NCI-H446 (cell line): ENCODE results near the gene SRGAP1.
"Not testable (repeated sequence)": the region's sequence is repeated elsewhere in the genome, so short reads cannot be mapped to it uniquely, and the experiment has no call there.

Source experiments
- DNase-seq, 2 experiments: peaks; one replicate each; lab custom pipeline; 2025; lab: John Stamatoyannopoulos, UW

The SRGAP1 gene

GRCh38 chr12:64122995-64123394, 278.5 kb downstream of the SRGAP1 start:
- no peak for DNase-seq

GRCh38 chr12:64123448-64123847, 278.9 kb downstream of the SRGAP1 start:
- no peak for DNase-seq

GRCh38 chr12:64124511-64125197, 280.2 kb downstream of the SRGAP1 start:
- DNase-seq: no peak

- peak in 1 of 2 experiments; percentile 43 for DNase-seq
Observed at GRCh38 chr12:64125913-64126312, 281.4 kb downstream of the SRGAP1 start.

DNA sequence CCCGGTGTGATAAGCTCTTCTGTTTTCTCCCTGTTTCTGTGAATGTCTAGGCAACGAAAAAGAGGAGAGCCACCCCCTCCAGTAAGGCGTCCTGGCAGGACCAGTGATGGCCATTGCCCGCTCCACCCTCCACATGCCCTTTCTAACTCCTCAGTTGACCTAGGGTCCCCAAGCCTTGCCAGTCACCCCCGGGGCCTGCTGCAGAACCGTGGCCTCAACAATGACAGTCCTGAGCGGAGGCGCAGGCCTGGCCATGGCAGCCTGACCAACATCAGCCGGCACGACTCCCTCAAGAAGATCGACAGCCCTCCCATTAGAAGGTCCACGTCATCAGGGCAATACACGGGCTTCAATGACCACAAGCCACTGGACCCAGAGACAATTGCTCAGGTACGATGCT, 283.3 kb downstream of the SRGAP1 start:
- DNase-seq: no peak

DNA sequence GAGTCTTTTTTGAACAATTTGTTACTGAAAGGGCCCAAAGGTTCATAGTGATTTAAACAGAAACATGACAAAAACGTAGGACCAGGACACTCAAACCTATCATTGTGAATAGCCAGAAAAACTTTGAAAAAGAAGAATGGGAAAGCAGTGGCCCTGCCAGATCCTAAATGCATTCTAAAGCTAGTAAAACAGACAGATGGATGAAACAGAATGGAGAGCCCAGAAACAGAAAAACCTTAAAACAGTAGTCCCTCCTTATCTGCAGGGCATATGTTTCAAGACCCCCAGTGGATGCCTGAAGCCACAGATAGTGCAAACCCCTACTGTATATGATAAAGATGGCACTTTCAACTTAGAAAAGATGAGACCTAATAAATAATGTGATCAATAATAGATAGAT, 283.9 kb downstream of the SRGAP1 start:
- DNase-seq: no peak

DNA sequence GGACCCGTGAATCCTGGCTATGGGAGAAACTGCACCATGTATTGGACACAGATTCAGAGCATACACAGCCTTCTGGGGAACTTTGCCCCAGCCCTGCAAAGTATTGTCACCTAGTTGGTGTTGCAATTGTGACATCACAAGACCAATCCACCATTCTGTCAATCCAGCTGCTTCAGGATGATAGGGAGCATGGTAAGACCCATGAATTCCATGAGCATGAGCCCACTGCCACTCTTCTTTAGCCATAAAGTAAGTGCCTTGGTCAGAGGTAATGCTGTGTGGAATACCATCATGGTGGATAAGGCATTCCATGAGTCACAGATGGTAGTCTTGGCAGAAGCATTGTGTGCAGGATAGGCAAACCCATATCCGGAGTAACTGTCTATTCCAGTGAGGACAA, 286.0 kb downstream of the SRGAP1 start:
- DNase-seq: not testable (repeated sequence)

DNA sequence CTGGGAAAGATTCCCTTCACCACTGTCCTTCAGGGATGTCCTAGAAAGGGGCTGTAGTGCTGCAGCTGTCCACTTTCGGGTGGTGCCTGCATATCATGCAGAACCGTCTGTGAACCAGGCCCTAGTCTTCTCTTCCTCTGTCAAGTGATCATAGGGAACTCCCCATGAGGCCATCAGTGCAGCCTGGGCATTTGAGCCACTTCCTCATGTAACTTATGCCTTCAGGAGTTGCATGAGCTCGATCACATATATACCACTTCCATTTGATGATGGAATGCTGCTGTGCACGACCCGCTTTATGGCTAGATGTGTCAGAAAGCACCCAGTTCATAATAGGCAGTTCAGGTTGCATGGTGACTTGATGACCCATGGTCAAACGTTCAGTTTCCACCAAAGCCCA, 287.0 kb downstream of the SRGAP1 start:
- not testable (repeated sequence) for DNase-seq

DNA sequence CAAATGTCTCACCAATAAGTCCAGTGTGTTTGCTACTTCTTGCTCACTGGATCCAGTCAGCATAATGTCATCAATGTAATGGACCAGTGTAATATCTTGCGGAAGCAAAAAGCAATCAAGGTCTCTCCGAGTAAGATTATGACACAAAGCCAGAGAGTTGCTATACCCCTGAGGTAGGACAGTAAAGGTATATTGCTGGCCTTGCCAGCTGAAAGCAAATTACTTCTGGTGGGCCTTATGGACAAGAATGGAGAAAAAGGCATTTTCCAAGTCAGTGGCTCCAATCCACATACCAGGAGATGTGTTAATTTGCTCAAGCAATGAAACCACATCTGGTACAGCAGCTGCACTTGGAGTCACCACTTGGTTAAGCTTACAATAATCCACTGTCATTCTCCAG, 288.2 kb downstream of the SRGAP1 start:
- DNase-seq: not testable (repeated sequence)

GRCh38 chr12:64137117-64137516, 292.6 kb downstream of the SRGAP1 start:
- no peak for DNase-seq

- no peak for DNase-seq
Observed at GRCh38 chr12:64139021-64139420, 294.5 kb downstream of the SRGAP1 start.

DNA sequence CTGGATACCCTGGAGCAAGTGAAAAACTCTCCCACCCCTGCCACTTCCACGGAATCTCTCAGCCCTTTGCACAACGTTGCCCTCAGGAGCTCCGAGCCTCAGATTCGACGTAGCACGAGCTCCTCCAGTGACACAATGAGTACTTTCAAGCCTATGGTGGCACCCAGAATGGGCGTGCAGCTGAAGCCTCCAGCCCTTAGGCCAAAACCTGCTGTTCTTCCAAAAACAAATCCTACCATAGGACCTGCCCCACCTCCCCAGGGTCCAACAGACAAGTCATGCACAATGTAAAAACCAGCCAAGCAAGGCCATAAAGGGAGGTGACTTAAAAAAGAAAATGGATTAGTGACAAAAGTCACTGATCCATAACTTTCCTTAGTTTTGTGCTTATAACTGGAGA, 297.9 kb downstream of the SRGAP1 start:
- DNase-seq: no peak

GRCh38 chr12:64142784-64143183, 298.3 kb downstream of the SRGAP1 start:
- DNase-seq: no peak

DNA sequence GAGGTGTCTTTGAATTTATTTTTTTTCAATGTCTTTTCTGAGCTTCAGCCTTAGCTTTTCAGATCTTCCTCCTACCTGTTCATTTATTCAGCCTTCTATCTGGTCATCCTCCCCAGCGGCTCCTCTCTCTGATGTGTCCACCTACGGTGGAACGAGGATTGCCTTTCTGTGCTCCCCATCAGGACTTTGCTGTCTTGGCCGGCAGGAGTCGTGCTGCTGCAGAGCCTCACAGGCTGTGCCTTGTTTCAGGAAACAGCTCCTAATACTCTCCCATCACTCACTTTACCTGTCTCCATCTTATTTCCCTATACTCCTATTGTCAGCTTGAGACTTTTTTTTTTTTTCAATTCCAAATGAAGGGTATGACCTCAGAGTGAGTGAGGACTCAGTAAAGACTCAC, 300.7 kb downstream of the SRGAP1 start:
- no peak for DNase-seq

DNA sequence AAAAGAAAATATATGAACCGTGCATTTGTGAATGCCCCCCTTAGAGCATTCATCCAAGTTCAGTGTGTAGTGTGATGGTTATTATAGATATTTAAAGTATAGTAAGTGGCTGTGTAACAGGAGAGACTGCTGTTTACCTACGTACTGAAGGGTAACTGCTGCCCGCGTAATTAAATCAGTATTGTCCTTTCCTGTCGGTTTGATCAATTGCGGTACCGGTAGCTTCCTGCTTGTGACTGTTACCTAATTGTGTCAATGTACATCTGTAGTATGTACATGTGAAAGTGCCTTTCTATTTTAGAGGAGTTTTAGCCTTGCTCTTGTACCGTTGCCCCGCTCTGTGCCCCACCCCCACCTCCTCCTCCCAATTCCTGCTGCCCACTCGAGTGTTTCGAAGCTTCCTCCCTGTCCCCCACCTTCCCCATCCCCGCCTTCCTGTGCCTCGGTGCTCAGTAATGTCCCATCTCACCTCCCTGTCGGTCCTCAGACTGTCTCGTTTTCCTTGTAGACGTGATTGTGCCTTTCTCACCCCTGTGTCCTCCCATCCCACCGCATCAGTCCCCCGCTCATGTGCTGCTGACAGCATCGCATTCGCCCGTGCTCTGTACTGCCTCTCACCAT, 302.6 kb downstream of the SRGAP1 start:
- no peak for DNase-seq

GRCh38 chr12:64147875-64148274, 303.4 kb downstream of the SRGAP1 start:
- no peak for DNase-seq

- no peak for DNase-seq
Observed at GRCh38 chr12:64154677-64155076, 310.2 kb downstream of the SRGAP1 start.

DNA sequence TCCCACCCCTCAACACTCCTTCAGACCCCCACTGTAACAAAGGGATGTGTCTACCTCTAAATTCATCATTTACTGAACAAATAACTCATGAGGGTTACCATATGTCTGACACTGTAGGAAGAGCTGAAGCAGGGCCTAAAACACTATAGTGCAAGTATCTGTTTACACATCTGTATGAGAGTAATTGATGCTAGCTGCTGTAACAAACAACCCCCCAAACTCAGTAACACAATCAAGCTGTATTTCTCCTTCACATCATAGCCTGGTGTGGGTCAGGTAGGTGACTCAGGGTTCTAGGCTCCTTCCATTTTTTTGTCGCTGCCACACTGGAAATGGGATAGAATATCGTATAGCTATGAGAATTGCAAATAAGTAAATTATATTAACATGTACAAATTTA, 312.6 kb downstream of the SRGAP1 start:
- no peak for DNase-seq

DNA sequence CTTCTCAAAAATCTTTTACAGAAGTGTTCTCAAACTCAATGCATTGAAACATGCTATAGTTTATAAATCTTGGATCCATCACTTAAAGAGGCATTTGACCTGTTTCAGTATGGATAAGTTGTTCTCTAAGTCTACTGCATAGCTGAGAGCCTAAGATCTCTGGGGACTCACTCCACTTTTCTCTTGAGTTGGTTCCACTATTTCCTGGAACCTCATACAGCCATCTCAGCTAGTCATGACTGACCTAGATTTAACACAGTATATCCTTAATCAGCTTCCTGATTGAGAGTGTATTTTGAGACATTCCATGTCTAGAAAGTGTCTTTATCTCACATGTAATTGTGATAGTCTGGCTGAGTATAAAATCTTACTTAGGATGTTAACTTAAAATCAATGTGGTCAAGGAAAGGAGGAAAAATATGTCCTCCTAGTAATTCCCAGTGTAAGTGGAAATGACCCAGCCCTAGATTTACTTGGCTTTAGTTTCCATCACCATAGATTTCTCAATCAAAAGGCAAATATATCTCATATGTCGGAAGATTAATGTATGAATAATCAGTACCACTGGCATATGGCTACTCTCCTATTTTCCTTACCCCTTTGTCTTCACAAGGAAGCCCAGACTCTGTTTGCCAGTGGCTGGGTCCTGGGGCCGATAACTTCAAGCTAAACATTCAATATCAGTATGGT, 315.7 kb downstream of the SRGAP1 start:
- DNase-seq: no peak

- DNase-seq: no peak
Observed at GRCh38 chr12:64160711-64161060, 316.2 kb downstream of the SRGAP1 start.

GRCh38 chr12:64166606-64167005, 322.1 kb downstream of the SRGAP1 start:
- not testable (repeated sequence) for DNase-seq

GRCh38 chr12:64167041-64167440, 322.5 kb downstream of the SRGAP1 start:
- DNase-seq: not testable (repeated sequence)

DNA sequence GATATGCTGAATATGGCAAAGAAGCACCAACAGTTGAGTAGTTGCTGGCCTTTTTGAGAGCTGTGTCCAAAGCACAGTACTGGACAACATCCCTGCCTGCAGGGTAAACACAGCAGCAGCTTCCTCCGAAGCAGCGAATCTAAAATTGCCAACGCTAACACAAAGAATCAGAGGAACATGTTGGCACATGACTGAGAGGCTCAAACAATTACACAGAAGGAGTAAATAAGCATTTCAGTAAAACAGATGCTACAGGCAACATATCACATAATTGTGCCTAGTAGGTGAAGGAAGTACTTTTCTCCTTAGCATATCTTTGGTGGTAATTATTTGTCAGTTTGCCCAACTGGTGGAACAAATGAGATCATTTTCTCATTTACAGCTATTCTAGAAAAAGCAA, 325.5 kb downstream of the SRGAP1 start:
- DNase-seq: no peak
